ENCODE data around the gene ASGR1.

Gene ASGR1

GRCh38 chr17:7221278-7222092 lies 42.3 kb upstream of the ASGR1 start:
- Histone ChIP-seq H3K4me3 (ENCODE audit: low read length in 2 of 2) (peak overlapping the region in 1 of 2 donors; percentile 87), H3K36me3 (ENCODE audit: control insufficient read depth in 2 of 2, insufficient read depth in 2 of 2, low read length in 2 of 2) (peaks cover 27 to 34% of the 10 kb centered on the region in 2 donors), H3K27ac (ENCODE audit: low read length) (peak overlapping the region; percentile 96), H3K9ac (ENCODE audit: low read length in 2 of 2) (peak overlapping the region in 1 of 2 donors; percentile 92), H3K27me3 (ENCODE audit: control insufficient read depth in 1 of 2, insufficient read depth in 2 of 2, low read length in 2 of 2) (no peaks in the 10 kb centered on the region), H3K9me3 (ENCODE audit: control insufficient read depth in 2 of 2, low read length in 2 of 2) (no peaks in the 10 kb centered on the region), H3K4me1 (ENCODE audit: control insufficient read depth, insufficient read depth, low read length) (peaks cover 49% of the 10 kb centered on the region)

GRCh38 chr17:7220593-7221277 lies 41.6 kb upstream of the ASGR1 start:
- Histone ChIP-seq H3K27ac (ENCODE audit: low read length) (peak overlapping the region; percentile 96), H3K27me3 (ENCODE audit: control insufficient read depth in 1 of 2, insufficient read depth in 2 of 2, low read length in 2 of 2) (no peaks in the 10 kb centered on the region), H3K9ac (ENCODE audit: low read length in 2 of 2) (peak overlapping the region; percentile 92), H3K36me3 (ENCODE audit: control insufficient read depth in 2 of 2, insufficient read depth in 2 of 2, low read length in 2 of 2) (peaks cover 25 to 29% of the 10 kb centered on the region in 2 donors), H3K4me1 (ENCODE audit: control insufficient read depth, insufficient read depth, low read length) (peaks cover 56% of the 10 kb centered on the region), H3K4me3 (ENCODE audit: low read length in 2 of 2) (peak overlapping the region; percentile 87 to 93), H3K9me3 (ENCODE audit: control insufficient read depth in 2 of 2, low read length in 2 of 2) (no peaks in the 10 kb centered on the region)

GRCh38 chr17:7219812-7220592 lies 40.8 kb upstream of the ASGR1 start, which contains the start of the genes ACADVL and DLG4:
ACADVL (plus strand) TSS chr17:7219938; CDS start chr17:7219985, 47 bp downstream.
DLG4 (minus strand) TSS chr17:7219836.
- Histone ChIP-seq H3K4me3 (ENCODE audit: low read length in 2 of 2) (peak within 1 kb of the TSS; percentile 87 to 93), H3K9me3 (ENCODE audit: control insufficient read depth in 2 of 2, low read length in 2 of 2) (no peaks in the 10 kb centered on the region), H3K36me3 (ENCODE audit: control insufficient read depth in 2 of 2, insufficient read depth in 2 of 2, low read length in 2 of 2) (peaks cover 25 to 26% of the 10 kb centered on the region in 2 donors), H3K27me3 (ENCODE audit: control insufficient read depth in 1 of 2, insufficient read depth in 2 of 2, low read length in 2 of 2) (no peaks in the 10 kb centered on the region), H3K27ac (ENCODE audit: low read length) (peak within 1 kb of the TSS; percentile 96), H3K9ac (ENCODE audit: low read length in 2 of 2) (peak within 1 kb of the TSS; percentile 92), H3K4me1 (ENCODE audit: control insufficient read depth, insufficient read depth, low read length) (peaks cover 62% of the 10 kb centered on the region)

- Histone ChIP-seq H3K4me1 (ENCODE audit: control insufficient read depth, insufficient read depth, low read length) (peaks cover 68% of the 10 kb centered on the region), H3K4me3 (ENCODE audit: low read length in 2 of 2) (peak overlapping the region; percentile 87 to 93), H3K27me3 (ENCODE audit: control insufficient read depth in 1 of 2, insufficient read depth in 2 of 2, low read length in 2 of 2) (no peaks in the 10 kb centered on the region), H3K27ac (ENCODE audit: low read length) (peak overlapping the region; percentile 96), H3K36me3 (ENCODE audit: control insufficient read depth in 2 of 2, insufficient read depth in 2 of 2, low read length in 2 of 2) (peaks cover 21 to 22% of the 10 kb centered on the region in 2 donors), H3K9ac (ENCODE audit: low read length in 2 of 2) (peak overlapping the region; percentile 92), H3K9me3 (ENCODE audit: control insufficient read depth in 2 of 2, low read length in 2 of 2) (no peaks in the 10 kb centered on the region)
These were observed 40.1 kb upstream of the ASGR1 start for GRCh38 chr17:7219229-7219811.

GRCh38 chr17:7218758-7219157 lies 39.6 kb upstream of the ASGR1 start:
- Histone ChIP-seq H3K9me3 (ENCODE audit: control insufficient read depth in 2 of 2, low read length in 2 of 2) (no peaks in the 10 kb centered on the region), H3K4me3 (ENCODE audit: low read length in 2 of 2) (no peak overlapping the region), H3K27ac (ENCODE audit: low read length) (peak overlapping the region; percentile 96), H3K27me3 (ENCODE audit: control insufficient read depth in 1 of 2, insufficient read depth in 2 of 2, low read length in 2 of 2) (no peaks in the 10 kb centered on the region), H3K4me1 (ENCODE audit: control insufficient read depth, insufficient read depth, low read length) (peaks cover 73% of the 10 kb centered on the region), H3K9ac (ENCODE audit: low read length in 2 of 2) (peak overlapping the region in 1 of 2 donors; percentile 36), H3K36me3 (ENCODE audit: control insufficient read depth in 2 of 2, insufficient read depth in 2 of 2, low read length in 2 of 2) (peaks cover 16 to 17% of the 10 kb centered on the region in 2 donors)

GRCh38 chr17:7218166-7218565 lies 39.0 kb upstream of the ASGR1 start:
- peak overlapping the region; percentile 62 to 70 for H3K9ac ChIP-seq (ENCODE audit: low read length in 2 of 2)
- H3K9me3 ChIP-seq (ENCODE audit: control insufficient read depth in 2 of 2, low read length in 2 of 2): no peaks in the 10 kb centered on the region
- H3K27me3 ChIP-seq (ENCODE audit: control insufficient read depth in 1 of 2, insufficient read depth in 2 of 2, low read length in 2 of 2): no peaks in the 10 kb centered on the region
- peak overlapping the region; percentile 68 for H3K27ac ChIP-seq (ENCODE audit: low read length)
- H3K36me3 ChIP-seq (ENCODE audit: control insufficient read depth in 2 of 2, insufficient read depth in 2 of 2, low read length in 2 of 2): peaks cover 11% of the 10 kb centered on the region in 2 donors
- peak overlapping the region; percentile 67 to 74 for H3K4me3 ChIP-seq (ENCODE audit: low read length in 2 of 2)
- peaks cover 76% of the 10 kb centered on the region for H3K4me1 ChIP-seq (ENCODE audit: control insufficient read depth, insufficient read depth, low read length)

GRCh38 chr17:7217113-7217987 lies 38.2 kb upstream of the ASGR1 start:
- no peaks in the 10 kb centered on the region for H3K27me3 ChIP-seq (ENCODE audit: control insufficient read depth in 1 of 2, insufficient read depth in 2 of 2, low read length in 2 of 2)
- H3K4me1 ChIP-seq (ENCODE audit: control insufficient read depth, insufficient read depth, low read length): peaks cover 75% of the 10 kb centered on the region
- peak overlapping the region; percentile 80 for H3K27ac ChIP-seq (ENCODE audit: low read length)
- peaks cover 3% of the 10 kb centered on the region in 2 donors for H3K36me3 ChIP-seq (ENCODE audit: control insufficient read depth in 2 of 2, insufficient read depth in 2 of 2, low read length in 2 of 2)
- H3K4me3 ChIP-seq (ENCODE audit: low read length in 2 of 2): peak overlapping the region; percentile 67 to 74
- no peaks in the 10 kb centered on the region for H3K9me3 ChIP-seq (ENCODE audit: control insufficient read depth in 2 of 2, low read length in 2 of 2)
- H3K9ac ChIP-seq (ENCODE audit: low read length in 2 of 2): peak overlapping the region; percentile 62 to 71

- Histone ChIP-seq H3K9me3 (ENCODE audit: control insufficient read depth in 2 of 2, low read length in 2 of 2) (no peaks in the 10 kb centered on the region), H3K27ac (ENCODE audit: low read length) (peak overlapping the region; percentile 80), H3K4me1 (ENCODE audit: control insufficient read depth, insufficient read depth, low read length) (peaks cover 69% of the 10 kb centered on the region), H3K36me3 (ENCODE audit: control insufficient read depth in 2 of 2, insufficient read depth in 2 of 2, low read length in 2 of 2) (no peaks in the 10 kb centered on the region), H3K9ac (ENCODE audit: low read length in 2 of 2) (peak overlapping the region; percentile 51 to 71), H3K27me3 (ENCODE audit: control insufficient read depth in 1 of 2, insufficient read depth in 2 of 2, low read length in 2 of 2) (no peaks in the 10 kb centered on the region), H3K4me3 (ENCODE audit: low read length in 2 of 2) (peak overlapping the region; percentile 56 to 65)
These were observed 37.3 kb upstream of the ASGR1 start for GRCh38 chr17:7216242-7217112.

GRCh38 chr17:7215652-7216180 lies 36.5 kb upstream of the ASGR1 start:
- H3K4me3 ChIP-seq (ENCODE audit: low read length in 2 of 2): peak overlapping the region; percentile 68 to 83
- no peaks in the 10 kb centered on the region for H3K9me3 ChIP-seq (ENCODE audit: control insufficient read depth in 2 of 2, low read length in 2 of 2)
- H3K36me3 ChIP-seq (ENCODE audit: control insufficient read depth in 2 of 2, insufficient read depth in 2 of 2, low read length in 2 of 2): no peaks in the 10 kb centered on the region
- peak overlapping the region; percentile 36 to 37 for H3K9ac ChIP-seq (ENCODE audit: low read length in 2 of 2)
- peak overlapping the region; percentile 80 for H3K27ac ChIP-seq (ENCODE audit: low read length)
- H3K4me1 ChIP-seq (ENCODE audit: control insufficient read depth, insufficient read depth, low read length): peaks cover 67% of the 10 kb centered on the region
- no peaks in the 10 kb centered on the region for H3K27me3 ChIP-seq (ENCODE audit: control insufficient read depth in 1 of 2, insufficient read depth in 2 of 2, low read length in 2 of 2)

All from stomach smooth muscle (tissue), 2 donors.